ENCODE measurements around the gene TRIO. TPM values are rescaled to one million over a fixed set of nuclear protein-coding genes. Genes with fewer than 3 reads are reported as not detected.

The TRIO gene
- total and polyA plus RNA-seq, 2 of the 8 experiments (the other 6 are each of a cell fraction or from before 2014, with no cell fraction given), result 35.1 to 69.1 TPM

DNA sequence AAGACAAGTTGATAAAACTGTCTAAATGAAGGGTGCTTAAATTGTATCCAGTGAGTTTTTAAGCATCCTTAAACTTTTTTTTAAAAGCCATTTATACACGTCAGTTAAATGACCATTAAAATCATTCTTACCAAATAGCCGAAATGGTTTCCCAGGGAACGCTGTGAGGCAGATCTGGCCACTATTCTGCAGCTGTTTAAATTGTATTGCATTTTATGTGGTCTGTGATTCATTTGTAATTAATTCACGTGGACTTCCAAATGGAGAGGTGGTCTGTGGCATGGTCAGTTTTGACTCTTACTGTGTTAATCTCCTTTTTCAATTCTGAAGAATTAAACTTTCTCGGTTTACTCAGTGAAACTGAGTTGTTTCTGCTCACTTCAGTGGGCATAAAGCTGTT is 324.7 kb downstream of the TRIO start:
- Histone ChIP-seq H3K18ac (ENCODE audit: extremely low read depth, low read length) (no peak overlapping the region), H3K14ac (ENCODE audit: insufficient read length) (no peak overlapping the region), H3K23me2 (ENCODE audit: low read depth, low read length) (no peaks in the 10 kb centered on the region; the same call in 1 of the 2 replicates), H3K27me3 (replicated peaks in 1 of 4; ENCODE audit: control insufficient read depth in 3 of 4, extremely low read depth in 1 of 4, insufficient read depth in 3 of 4, low read length in 3 of 4) (peaks cover 0 to under 1% (median 0%) of the 10 kb centered on the region in 4 experiments; a peak in 2 of 7 replicates), H4K20me1 (replicated peaks in 1 of 2; ENCODE audit: control insufficient read depth in 1 of 2, insufficient read depth in 2 of 2, low read length in 2 of 2) (peaks cover 0 to under 1% of the 10 kb centered on the region in 2 experiments), H2AFZ (ENCODE audit: low read length) (no peak overlapping the region), H3K4me1 (replicated peaks in 1 of 4; ENCODE audit: control insufficient read depth in 3 of 4, insufficient read depth in 4 of 4, low read length in 3 of 4) (peaks cover 0 to 4% (median 1%) of the 10 kb centered on the region in 4 experiments; a peak in 3 of 7 replicates), H2BK20ac (ENCODE audit: low read length) (no peak overlapping the region), H2AK5ac (ENCODE audit: low read depth, low read length) (no peak overlapping the region), H3K23ac (ENCODE audit: insufficient read length) (no peak overlapping the region), H2BK12ac (ENCODE audit: low read depth, low read length) (no peak overlapping the region), H3K4ac (replicated peaks; ENCODE audit: insufficient read length, low read depth, low read length) (no peak overlapping the region), H2BK15ac (ENCODE audit: low read length) (no peak overlapping the region), H4K91ac (replicated peaks; ENCODE audit: insufficient read length, low read length) (no peak overlapping the region), H3K56ac (replicated peaks; ENCODE audit: insufficient read length, low read depth, low read length) (no peak overlapping the region), H4K5ac (ENCODE audit: insufficient read length, low read depth, low read length) (no peak overlapping the region), H3K79me1 (ENCODE audit: low read depth, low read length) (no peaks in the 10 kb centered on the region), H2BK120ac (replicated peaks; ENCODE audit: low read depth, low read length) (no peak overlapping the region), H3K4me3 (ENCODE audit: extremely low read depth in 1 of 4, insufficient read depth in 2 of 4, low read depth in 3 of 4, low read length in 4 of 4) (no peak overlapping the region), H3K36me3 (ENCODE audit: control insufficient read depth in 2 of 4, insufficient read depth in 4 of 4, low read length in 3 of 4) (peaks cover 2 to 26% (median 16%) of the 10 kb centered on the region in 4 experiments; a peak in 7 of 8 replicates), H3K27ac (ENCODE audit: low read depth, low read length) (no peak overlapping the region), H3K9ac (replicated peaks in 1 of 4; ENCODE audit: extremely low read depth in 1 of 4, low read depth in 3 of 4, low read length in 3 of 4) (no peak overlapping the region), H3K79me2 (ENCODE audit: control insufficient read depth in 1 of 2, insufficient read depth in 2 of 2, low read length in 2 of 2) (no peaks in the 10 kb centered on the region), H3K4me2 (ENCODE audit: insufficient read depth in 1 of 2, low read depth in 2 of 2, low read length in 2 of 2) (no peak overlapping the region), H4K8ac (ENCODE audit: extremely low read depth, insufficient read depth, low read length) (no peak overlapping the region), H3K9me3 (ENCODE audit: insufficient read depth in 2 of 2, low read depth in 1 of 2, low read length in 1 of 2) (no peaks in the 10 kb centered on the region), H2BK5ac (ENCODE audit: low read depth, low read length) (no peak overlapping the region)
- FAIRE-seq (no peak), DNase-seq (ENCODE audit: low read depth in 1 of 2, low spot score in 2 of 2) (no peak)
- WGBS, 2 experiments (ENCODE audit: extremely low coverage in 1 of 2, insufficient coverage in 1 of 2, insufficient read length in 1 of 2, insufficient replicate concordance in 2 of 2, low coverage in 1 of 2, low lambda C conversion rate in 2 of 2, missing lambda C conversion rate in 1 of 2), result 75% methylated on average over 5 of the region's 5 CpGs; no CpG with 5 or more reads in 1 of the 2 experiments
- POLR2A ChIA-PET (ENCODE audit: partially characterized antibody), result no interaction called here
- CTCF ChIA-PET (ENCODE audit: partially characterized antibody), result interaction anchor here (1.4 to 1.5 kb wide), 2 partner anchors 11 to 181 kb away, joined by 4 to 5 read pairs; no protein-coding TSS in a partner anchor
- no peak for TF ChIP-seq SIRT6 (IDR thresholded peaks at IDR 0.05; ENCODE audit: low read length)
- TF ChIP-seq TEAD4 (IDR thresholded peaks at IDR 0.05; ENCODE audit: low read depth, low read length), result no peak
- TF ChIP-seq KDM5A (IDR thresholded peaks at IDR 0.05; ENCODE audit: low read length), result no peak
- no peak for TF ChIP-seq CHD1 (IDR thresholded peaks at IDR 0.05; ENCODE audit: low read depth, low read length)
- no peak for TF ChIP-seq EGR1 (IDR thresholded peaks at IDR 0.05; ENCODE audit: borderline replicate concordance, low read depth, low read length)
- TF ChIP-seq SP2 (IDR thresholded peaks at IDR 0.05; ENCODE audit: low read length), result no peak
- no peak for TF ChIP-seq CREB1 (IDR thresholded peaks at IDR 0.05)
- no peak for TF ChIP-seq SP4 (IDR thresholded peaks at IDR 0.05; ENCODE audit: low read length)
- TF ChIP-seq RXRA (IDR thresholded peaks at IDR 0.05; ENCODE audit: insufficient read depth, low read depth, low read length), result no peak
- TF ChIP-seq, protein P1, sequence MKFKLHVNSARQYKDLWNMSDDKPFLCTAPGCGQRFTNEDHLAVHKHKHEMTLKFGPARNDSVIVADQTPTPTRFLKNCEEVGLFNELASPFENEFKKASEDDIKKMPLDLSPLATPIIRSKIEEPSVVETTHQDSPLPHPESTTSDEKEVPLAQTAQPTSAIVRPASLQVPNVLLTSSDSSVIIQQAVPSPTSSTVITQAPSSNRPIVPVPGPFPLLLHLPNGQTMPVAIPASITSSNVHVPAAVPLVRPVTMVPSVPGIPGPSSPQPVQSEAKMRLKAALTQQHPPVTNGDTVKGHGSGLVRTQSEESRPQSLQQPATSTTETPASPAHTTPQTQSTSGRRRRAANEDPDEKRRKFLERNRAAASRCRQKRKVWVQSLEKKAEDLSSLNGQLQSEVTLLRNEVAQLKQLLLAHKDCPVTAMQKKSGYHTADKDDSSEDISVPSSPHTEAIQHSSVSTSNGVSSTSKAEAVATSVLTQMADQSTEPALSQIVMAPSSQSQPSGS (IDR thresholded peaks at IDR 0.05; ENCODE audit: low read length), result no peak
- no peak for TF ChIP-seq ASH2L (IDR thresholded peaks at IDR 0.05; ENCODE audit: low read length)
- TF ChIP-seq GABPA (IDR thresholded peaks at IDR 0.05; ENCODE audit: borderline replicate concordance, insufficient read depth, low read length), result no peak
- no peak for TF ChIP-seq NANOG (IDR thresholded peaks at IDR 0.05; ENCODE audit: insufficient read depth, low read depth, low read length, poor library complexity, severe bottlenecking)
- TF ChIP-seq ZNF274 (IDR thresholded peaks at IDR 0.05; ENCODE audit: borderline replicate concordance, extremely low read depth, low read length), result no peak
